Ishikawa (cell line): ENCODE measurements around the gene FGF12.

Experiments
- CEBPB ChIP-seq: IDR thresholded peaks from 2 replicates; pipeline ENCODE4 v1.6.1; 2012
- CREB1 ChIP-seq: IDR thresholded peaks from 2 replicates; pipeline ENCODE4 v1.6.1; 2012; ENCODE audit warnings: low read depth
- EGR1 ChIP-seq: IDR thresholded peaks from 2 replicates; pipeline ENCODE4 v1.6.1; 2012
- EP300 ChIP-seq: IDR thresholded peaks from 2 replicates; pipeline ENCODE4 v1.6.1; 2012; ENCODE audit warnings: borderline replicate concordance
- MAX ChIP-seq: IDR thresholded peaks from 2 replicates; pipeline ENCODE4 v1.6.1; 2012
- RAD21 ChIP-seq: IDR thresholded peaks from 2 replicates; pipeline ENCODE4 v1.6.1; 2012; ENCODE audit warnings: low read depth
- REST ChIP-seq: IDR thresholded peaks from 2 replicates; pipeline ENCODE4 v1.6.1; 2012; ENCODE audit warnings: low read depth, mild to moderate bottlenecking
- TAF1 ChIP-seq: IDR thresholded peaks from 2 replicates; pipeline ENCODE4 v1.6.1; 2012; ENCODE audit warnings: low read depth, mild to moderate bottlenecking
- TCF12 ChIP-seq: IDR thresholded peaks from 2 replicates; pipeline ENCODE4 v1.6.1; 2012; ENCODE audit warnings: low read depth
- YY1 ChIP-seq: IDR thresholded peaks from 2 replicates; pipeline ENCODE4 v1.6.1; 2012; ENCODE audit warnings: low read depth

- TF ChIP-seq EGR1 (no peak), EP300 (no peak), TCF12 (no peak), YY1 (no peak), CREB1 (no peak), MAX (no peak), TAF1 (no peak), RAD21 (no peak), REST (no peak), CEBPB (no peak)
These were observed 240.3 kb downstream of the FGF12 start for GRCh38 chr3:192487033-192487432.
